ENCODE data around the gene FUCA2.
A peak's percentile ranks its signal among the peaks of the same experiment; 100 is the strongest.
"Not testable (repeated sequence)": the region's sequence is repeated elsewhere in the genome, so short reads cannot be mapped to it uniquely, and the experiment has no call there.

FUCA2 gene

DNA sequence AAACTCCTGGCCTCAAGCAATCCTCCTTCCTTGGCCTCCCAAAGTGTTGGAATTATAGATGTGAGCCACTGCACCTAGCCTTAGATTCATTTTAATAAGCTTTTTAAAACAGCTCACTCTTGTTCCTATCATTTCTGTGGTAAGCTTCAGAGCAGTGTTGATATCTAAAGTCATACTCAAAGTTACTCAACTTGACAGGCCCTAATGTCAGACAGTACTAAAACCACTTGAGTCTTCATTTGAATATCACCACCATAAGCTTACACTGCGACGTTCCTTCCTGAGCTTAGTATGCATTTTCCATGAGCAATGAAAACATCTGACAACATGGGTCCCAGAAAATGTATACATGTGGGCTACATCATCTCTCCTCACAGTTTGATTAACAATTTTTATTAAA lies 6.0 kb downstream of the FUCA2 start:
- H3K27ac ChIP-seq: no peak overlapping the region
- DNase-seq (ENCODE audit: low read depth, low spot score): no peak

DNA sequence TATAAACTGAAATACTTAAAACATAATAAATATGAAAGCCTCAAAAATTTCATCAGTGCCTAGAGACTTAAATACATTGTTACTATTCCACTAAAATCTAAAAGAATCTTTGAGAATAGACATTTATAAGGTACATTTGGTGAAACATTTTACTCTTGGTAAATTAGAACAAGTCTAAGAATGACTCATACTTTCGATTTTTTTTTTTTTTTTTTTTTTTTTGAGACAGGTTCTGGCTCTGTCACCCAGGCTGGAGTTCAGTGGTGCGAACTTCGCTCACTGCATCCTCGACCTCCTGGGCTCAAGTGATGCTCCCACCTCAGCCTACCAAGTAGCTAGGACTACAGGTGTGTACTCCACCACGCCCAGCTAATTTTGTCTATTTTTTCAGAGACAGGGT lies 6.4 kb downstream of the FUCA2 start:
- no peak for DNase-seq (ENCODE audit: low read depth, low spot score)
- H3K27ac ChIP-seq: no peak overlapping the region

DNA sequence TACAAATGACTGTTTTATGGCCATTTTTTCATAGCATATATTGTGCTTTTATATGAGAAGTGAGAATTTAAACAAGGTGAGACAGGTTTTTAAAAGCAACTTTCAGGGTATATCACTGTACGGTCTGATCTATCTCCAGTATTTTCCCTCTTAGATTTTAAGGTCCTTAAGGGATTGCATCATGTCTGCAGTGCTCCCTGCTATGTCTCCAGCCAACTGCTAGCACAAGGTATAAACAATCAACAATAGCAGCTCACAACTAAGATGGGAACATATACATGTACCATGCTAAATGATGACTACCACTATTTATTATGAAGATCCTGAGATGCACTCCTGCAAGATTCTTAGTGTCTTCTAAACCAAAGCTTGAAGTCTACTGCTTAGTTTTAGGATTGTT lies 7.2 kb downstream of the FUCA2 start:
- H3K27ac ChIP-seq: no peak overlapping the region
- DNase-seq (ENCODE audit: low read depth, low spot score): no peak

DNA sequence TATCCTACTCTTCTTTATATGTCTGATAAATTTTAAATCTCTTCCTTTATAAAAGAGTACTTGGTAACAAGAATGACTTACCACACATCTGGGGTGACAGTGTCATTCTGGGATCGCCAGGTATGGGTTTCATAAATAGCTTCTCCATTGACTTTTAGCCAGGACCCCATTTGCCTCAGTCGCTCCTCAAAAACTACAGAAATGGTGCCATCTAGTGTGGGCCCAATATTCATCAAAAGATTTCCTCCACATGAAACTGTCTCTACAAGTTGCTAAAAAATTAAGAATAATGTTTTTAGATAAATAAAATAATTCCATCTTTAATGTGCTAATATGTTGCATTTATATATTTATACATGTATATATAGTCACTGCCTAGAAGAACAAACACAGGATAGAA lies 9.7 kb downstream of the FUCA2 start:
- no peak for DNase-seq (ENCODE audit: low read depth, low spot score)
- H3K27ac ChIP-seq: no peak overlapping the region

DNA sequence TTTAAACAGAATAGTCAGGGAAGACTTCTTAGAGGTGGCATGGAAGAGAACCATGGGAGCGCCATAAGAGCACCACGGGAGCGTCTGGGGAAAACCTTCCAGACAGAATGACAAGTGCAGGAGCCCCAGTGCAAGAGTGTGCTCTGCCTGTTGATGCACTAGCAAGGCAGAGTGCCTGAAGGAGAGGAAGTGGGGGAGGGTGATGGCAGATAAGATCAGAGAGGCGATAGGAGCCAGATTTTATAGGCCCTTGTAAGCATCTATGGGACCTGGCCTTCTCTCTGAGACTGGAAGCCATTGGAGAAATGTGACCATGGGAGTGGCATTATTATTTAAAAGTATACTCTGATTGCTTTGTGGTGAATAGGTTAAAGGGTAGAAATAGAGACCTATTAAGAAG lies 13.1 kb downstream of the FUCA2 start:
- no peak for DNase-seq (ENCODE audit: low read depth, low spot score)
- H3K27ac ChIP-seq: no peak overlapping the region

DNA sequence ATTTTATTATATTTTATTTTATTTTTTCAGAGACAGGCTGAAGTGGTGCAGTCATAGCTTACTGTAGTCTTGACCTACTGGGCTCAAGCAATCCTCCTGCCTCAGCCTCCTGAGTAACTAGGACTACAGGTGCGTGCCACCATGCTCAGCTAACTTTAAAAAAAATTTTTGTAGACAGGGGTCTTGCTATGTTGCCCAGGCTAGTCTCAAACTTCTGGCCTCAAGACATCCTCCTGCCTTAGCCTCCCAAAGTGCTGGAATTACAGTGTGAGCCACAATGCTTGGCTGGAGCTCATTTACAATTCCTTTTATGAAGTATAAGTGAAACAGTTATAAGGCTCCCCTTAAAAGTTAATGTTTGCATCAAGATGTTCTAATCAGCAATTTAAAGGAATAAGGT lies 14.5 kb downstream of the FUCA2 start:
- H3K27ac ChIP-seq: no peak overlapping the region

DNA sequence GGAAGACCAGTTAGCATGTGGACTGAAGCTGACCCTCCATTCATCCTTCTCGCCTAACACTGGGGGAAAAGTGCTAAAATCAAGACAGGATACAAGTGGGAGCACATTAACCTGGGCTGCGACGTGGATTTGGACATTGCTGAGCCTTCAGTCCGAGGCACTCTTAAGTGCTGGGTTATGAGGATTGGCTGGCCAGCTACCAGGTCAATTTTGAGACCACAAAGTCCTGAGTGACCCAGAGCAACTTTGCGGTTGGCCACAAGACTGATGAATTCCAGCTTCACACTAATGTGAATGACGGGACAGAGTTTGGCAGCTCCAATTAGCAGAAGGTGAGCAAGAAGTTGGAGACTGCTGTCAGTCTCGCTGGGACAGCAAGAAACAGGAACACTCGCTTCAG lies 20.7 kb downstream of the FUCA2 start:
- DNase-seq (ENCODE audit: low read depth, low spot score): no peak
- H3K27ac ChIP-seq: no peak overlapping the region

More for the DNA sequence above, 14.5 kb downstream of the FUCA2 start:
- no peak for DNase-seq (ENCODE audit: low read depth, low spot score)

DNA sequence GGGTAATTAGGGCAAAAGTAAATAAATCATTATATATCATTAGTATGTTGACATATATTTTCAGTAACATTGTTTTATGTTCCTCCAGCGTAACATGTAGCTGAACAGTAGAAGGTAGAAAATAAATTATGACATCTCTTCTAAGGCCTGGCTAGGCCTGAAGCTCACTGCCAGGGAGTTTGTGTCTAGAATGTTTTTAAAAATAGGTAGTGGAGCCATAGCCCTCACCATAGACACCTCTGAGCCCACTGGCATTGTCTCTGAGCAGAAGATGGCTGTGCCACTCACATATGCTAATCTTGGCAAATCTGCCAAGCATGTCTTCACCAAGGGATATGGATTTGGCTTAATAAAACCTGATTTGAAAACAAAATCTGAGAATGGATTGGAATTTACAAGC lies 21.3 kb downstream of the FUCA2 start:
- DNase-seq (ENCODE audit: low read depth, low spot score): no peak
- no peak overlapping the region for H3K27ac ChIP-seq

DNA sequence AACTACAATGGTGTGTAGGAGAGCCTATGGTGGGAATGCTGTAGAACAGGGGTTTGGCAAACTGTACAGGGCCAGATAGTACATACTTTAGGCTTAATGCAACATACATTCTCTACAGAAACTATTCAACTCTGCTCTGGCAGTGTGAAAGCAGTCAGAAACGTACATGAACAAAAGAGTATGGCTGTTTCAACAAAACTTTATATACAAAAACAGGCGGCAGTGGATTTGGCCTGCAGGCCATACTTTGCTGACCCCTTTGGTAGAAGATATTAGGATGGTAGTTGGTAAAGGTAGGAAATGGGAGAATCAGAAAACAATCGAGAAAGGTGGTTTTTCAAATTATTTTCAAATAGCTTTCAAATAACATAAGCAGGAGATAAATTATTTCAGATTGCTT lies 24.8 kb downstream of the FUCA2 start:
- H3K27ac ChIP-seq: no peak overlapping the region
- DNase-seq (ENCODE audit: low read depth, low spot score): no peak

DNA sequence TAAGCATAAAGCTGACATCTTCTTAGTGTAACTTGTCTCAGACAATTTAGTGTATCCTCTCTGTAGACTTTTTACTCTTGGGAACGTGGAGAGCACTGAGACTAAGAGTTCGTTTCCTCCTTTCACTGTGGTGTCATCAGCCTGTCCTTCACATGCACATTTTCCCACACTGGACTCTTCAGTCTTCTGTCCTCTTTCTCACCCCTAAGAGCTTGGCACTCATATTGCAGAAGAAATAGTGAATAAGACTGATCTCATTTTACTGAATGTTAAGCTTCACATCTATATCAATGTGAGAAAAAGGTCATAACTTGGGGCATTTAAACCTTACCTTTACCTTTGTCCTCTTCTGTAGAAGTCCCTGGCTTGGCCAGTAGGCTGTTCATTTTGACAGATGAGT lies 25.6 kb downstream of the FUCA2 start:
- no peak for DNase-seq (ENCODE audit: low read depth, low spot score)
- H3K27ac ChIP-seq: no peak overlapping the region

DNA sequence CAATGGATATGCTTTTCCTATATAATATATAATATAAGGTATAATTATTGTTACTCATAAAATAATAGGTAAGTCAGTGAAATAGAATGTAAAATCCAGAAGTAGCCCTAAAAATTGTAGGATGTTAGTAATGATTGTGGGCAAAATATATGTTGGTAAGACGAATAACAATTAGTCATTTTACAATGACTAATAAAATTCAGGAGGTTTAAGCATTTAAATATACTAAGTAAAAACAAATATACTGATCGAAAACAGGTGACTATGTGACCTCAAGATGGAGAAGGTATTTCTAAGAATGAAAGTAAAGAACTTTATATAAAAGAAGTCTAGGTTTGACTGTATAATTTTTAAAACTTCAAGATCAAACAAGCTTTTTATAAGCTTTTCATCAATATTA lies 28.9 kb downstream of the FUCA2 start:
- H3K27ac ChIP-seq: no peak overlapping the region
- no peak for DNase-seq (ENCODE audit: low read depth, low spot score)

DNA sequence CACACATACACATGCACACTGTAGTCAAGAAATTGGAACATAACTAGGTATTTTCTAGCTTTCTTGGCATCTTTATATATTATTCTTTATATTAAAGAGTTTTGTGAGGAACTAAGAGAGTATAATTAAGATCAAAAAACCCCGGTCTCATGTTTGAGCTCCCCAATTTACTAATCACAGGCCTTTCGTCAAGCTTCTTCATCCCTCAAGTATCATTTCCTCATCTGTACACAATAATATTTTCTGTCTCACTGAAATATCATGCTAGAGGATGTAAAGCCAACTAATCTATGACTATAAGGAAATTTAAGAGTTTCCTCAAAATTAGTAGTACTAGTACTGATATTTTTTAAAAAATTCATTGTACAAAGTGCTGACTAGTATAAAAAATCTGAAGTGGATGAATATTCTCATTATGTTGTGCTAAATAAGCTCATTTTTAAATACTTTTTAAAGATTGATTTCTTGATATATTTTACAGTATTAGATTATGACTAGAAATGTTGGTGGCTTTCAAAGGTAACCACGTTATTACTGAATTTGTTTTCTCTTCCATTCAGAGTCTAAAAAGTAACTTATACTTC lies 32.9 kb downstream of the FUCA2 start:
- no peak overlapping the region for H3K27ac ChIP-seq
- no peak for DNase-seq (ENCODE audit: low read depth, low spot score)

DNA sequence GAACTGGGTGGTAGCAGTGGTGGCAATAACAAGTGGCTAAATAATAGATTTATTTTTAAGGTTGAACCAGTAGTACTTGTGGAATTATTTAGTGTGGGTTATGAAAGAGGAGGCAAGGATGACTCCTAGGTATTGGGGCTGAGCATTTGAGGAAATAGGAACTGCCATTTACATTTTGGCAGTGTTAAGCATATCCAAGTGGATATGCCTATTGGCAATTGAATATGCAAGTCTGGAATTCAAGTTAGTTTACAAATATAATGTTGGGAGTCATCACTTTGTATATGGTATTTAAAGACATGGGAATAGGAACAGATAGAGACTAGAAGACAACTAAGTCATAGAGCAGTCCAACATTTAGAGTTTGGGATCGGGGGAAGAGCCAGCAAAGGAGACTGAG lies 35.0 kb downstream of the FUCA2 start:
- no peak for DNase-seq (ENCODE audit: low read depth, low spot score)
- H3K27ac ChIP-seq: no peak overlapping the region

DNA sequence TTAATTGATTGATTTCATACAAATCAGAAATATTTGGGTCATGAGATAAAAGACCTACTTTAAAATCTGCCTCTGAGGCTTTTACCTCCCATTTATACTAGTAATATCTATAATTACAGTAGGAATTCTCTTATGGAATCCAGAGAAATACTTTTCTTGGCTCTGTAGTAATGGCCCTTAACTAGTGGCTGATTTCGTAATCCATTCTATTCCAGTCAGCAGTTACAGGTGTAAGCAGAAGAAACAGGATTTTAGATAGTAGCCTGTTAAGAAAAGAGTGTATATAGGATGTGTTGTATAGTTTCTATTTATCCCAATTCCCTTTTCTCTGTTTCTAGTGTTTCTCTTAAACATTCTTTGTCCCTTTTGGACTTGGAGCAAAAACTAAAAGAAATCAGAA lies 39.7 kb downstream of the FUCA2 start:
- H3K27ac ChIP-seq: no peak overlapping the region
- DNase-seq (ENCODE audit: low read depth, low spot score): no peak

DNA sequence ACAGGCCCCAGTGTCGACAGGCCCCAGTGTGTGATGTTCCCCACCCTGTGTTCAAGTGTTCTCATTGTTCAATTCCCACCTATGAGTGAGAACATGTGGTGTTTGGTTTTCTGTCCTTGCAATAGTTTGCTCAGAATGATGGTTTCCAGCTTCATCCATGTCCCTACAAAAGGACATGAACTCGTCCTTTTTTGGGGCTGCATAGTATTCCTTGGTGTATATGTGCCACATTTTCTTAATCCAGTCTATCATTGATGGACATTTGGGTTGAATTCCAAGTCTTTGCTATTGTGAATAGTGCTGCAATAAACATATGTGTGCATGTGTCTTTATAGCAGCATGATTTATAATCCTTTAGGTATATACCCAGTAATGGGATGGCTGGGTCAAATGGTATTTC lies 42.7 kb downstream of the FUCA2 start:
- DNase-seq (ENCODE audit: low read depth, low spot score); H3K27ac ChIP-seq: not testable (repeated sequence)

DNA sequence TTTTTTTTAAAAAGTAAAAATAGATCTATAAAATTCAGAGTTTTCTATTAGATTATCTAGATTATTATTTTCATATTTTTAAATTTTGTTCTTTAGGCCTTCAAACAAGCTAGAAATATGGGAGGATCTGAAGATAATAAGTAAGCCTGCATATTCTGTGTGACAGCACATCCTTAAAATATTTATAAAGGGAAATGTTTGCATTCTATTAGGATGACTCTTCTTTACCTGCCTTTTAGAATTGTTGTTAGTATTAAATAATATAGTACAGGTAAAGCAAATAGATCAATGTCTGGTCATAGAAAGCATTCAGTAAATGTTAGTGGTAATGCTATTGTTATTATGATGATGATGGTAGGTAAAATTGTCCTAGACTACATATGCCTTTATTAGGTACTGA lies 43.5 kb downstream of the FUCA2 start:
- peak overlapping the region; percentile 26 for H3K27ac ChIP-seq
- no peak for DNase-seq (ENCODE audit: low read depth, low spot score)

DNA sequence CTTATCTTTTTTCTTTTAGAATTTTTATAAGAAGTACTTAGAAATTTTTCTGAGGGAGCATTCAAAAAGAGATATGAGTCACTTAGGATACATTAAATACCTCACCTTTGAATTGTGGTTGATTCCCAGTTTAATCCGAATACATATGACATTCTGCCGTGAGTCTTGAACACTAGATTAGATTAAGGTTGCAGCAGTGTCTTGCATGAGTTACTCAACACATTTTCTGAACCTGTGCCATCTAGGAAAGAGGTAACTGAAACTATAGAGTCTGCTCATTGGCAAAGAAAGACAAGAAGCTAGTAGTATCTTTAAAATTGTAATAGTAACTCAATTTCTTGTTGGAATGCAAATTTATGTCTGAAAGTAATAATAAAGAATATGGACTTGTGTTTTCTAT lies 46.0 kb downstream of the FUCA2 start:
- DNase-seq (ENCODE audit: low read depth, low spot score): no peak
- H3K27ac ChIP-seq: no peak overlapping the region

DNA sequence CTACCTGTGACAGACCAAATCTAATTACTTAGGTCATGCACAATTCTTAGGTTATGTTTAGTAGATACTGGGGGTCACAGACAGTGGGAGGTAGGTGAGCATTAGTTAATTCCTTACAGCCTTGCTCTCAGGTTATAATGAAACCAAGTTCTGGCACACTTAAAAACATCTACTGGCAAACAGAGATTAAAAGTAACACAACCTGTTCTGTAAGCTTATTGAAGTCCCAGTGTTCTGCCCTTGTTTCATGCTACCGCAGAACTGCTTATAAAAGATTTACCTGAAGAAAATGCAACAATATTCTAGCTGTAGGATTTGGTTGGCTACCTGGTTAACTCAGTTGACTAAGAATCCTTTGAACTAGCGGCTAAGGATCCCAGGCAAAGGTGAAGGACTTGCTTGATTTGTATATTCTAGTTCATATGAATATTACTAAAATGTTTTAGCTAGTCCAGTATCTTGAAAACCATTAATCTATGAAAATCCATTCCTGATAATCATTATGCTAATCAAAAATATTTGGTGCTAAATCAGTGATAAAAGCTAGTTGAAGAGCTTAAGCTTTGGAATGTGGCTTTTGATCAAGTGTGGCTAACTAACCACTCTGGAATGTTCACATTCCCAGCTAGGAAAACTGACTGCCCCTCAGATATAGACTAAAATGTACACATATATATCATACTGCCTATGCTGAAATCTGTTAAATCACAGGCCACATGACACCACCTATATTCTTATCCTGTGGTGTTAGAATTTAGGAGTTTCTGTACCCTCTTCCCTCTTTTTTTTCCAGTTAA lies 53.8 kb downstream of the FUCA2 start:
- DNase-seq (ENCODE audit: low read depth, low spot score): no peak
- peak overlapping the region; percentile 31 for H3K27ac ChIP-seq

DNA sequence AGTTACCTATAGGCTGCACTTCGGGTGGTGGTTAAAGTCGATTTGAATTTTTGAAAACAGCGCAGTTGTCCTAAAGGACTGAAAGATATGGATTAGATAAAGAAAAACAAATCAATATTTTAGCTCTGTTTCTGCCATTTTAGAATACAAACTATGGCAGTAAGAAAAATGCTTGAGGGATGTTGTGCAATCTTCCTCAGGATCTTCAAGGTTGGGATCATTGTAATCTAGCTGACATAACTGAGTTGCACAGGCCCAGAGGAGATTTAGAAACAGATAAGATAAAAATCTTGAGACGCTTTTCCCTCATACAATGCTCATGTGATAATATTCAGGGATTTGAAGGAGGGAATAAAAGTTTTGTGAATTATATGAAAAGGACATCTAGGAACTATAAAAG lies 60.0 kb downstream of the FUCA2 start:
- no peak for DNase-seq (ENCODE audit: low read depth, low spot score)
- H3K27ac ChIP-seq: peak overlapping the region; percentile 45

DNA sequence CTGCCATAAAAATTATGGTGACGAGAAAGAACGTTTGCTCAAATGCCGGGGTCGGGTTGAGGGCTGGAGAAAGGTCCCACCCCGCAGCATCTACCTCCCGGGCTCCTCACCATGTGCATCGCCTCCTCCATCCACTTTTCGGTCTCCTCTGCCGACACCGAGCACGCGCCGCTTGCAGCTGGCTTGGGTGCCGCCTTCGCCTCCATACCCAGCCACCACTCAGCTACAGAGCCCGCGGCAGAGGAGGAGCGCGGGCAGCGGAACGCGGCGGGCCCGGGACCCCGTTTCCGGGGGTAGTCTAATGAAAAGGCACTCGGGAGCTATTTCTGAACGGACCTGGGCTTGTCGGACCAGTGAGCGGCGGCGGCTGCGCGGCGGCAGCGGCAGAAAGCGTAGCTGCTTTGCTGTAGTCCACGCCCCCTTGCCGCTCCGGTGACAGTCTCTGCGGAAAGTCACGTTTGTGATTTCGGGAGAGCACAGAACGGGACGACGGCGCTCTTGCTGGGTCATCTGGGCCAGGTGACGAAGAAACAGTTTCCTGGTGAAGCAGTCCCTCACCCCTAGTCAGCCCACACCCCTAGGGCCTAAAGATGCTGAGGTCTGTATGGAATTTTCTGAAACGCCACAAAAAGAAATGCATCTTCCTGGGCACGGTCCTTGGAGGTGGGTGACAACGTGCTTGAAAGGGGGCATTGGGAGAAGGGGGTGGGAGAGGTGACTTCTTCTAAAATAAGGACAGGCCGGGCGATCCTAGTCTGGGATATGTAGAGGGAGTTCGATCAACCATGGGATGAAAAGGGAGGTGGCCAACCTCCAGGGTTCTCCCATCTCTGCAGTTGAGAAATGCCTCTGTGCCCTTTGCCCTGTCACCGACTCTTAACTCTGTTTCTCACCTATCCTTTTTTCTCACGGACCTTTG lies 60.8 kb downstream of the FUCA2 start, which contains the start of the genes ADAT2 and PEX3:
Gene ADAT2, minus strand, starts transcription at position 243 of the 919 bp plus-strand sequence. Its CDS starts 37 bp downstream, at position 206.
Gene PEX3, plus strand, starts transcription at position 353 of the 919 bp plus-strand sequence. Its CDS starts 238 bp downstream, at position 591.
- H3K27ac ChIP-seq: peak within 1 kb of the TSS; percentile 45
- peak; percentile 77 for DNase-seq (ENCODE audit: low read depth, low spot score)
